GM23338 (cell line): ENCODE results near the gene NUP214. TPM values are rescaled to one million over a fixed set of nuclear protein-coding genes. Genes with fewer than 3 reads are reported as not detected.
"Not testable (repeated sequence)": the region's sequence is repeated elsewhere in the genome, so short reads cannot be mapped to it uniquely, and the experiment has no call there.

Source experiments
- ATAC-seq: fragments of 200-7000 bp; cut with Tn5 transposase; 3 replicates; pipeline ENCODE4 v1.9.1; 2020
- DNase-seq: peaks from one replicate; pipeline ENCODE4 v3.0.0-alpha.2; 2015; ENCODE audit warnings: low spot score
- H2AFZ ChIP-seq: fragments of 200-600 bp; sonication (generic); 2 replicates; pipeline ENCODE4 v1.8.0; 2016; ENCODE audit warnings: antibody characterized with exemption, mild to moderate bottlenecking, moderate library complexity
- H3F3A ChIP-seq: fragments of 200-600 bp; sonication (generic); replicated peaks from 2 replicates; pipeline ENCODE4 v1.8.0; 2017; ENCODE audit warnings: antibody characterized with exemption, mixed run types, low read depth
- H3K27ac ChIP-seq: fragments of 200-600 bp; sonication (generic); 2 replicates; pipeline ENCODE4 v1.6.1; 2016; ENCODE audit warnings: low read depth
- H3K27me3 ChIP-seq: fragments of 200-600 bp; sonication (generic); 2 replicates; pipeline ENCODE4 v1.8.0; 2016; ENCODE audit warnings: mild to moderate bottlenecking, mixed run types, moderate library complexity; ENCODE audit not compliant: insufficient read depth
- H3K36me3 ChIP-seq: fragments of 200-600 bp; sonication (generic); 2 replicates; pipeline ENCODE4 v1.8.0; 2016; ENCODE audit warnings: mild to moderate bottlenecking; ENCODE audit not compliant: insufficient read depth
- H3K4me1 ChIP-seq: fragments of 200-600 bp; sonication (generic); 2 replicates; pipeline ENCODE4 v1.8.0; 2016; ENCODE audit warnings: mild to moderate bottlenecking, moderate library complexity; ENCODE audit not compliant: insufficient read depth
- H3K4me2 ChIP-seq: fragments of 200-600 bp; sonication (generic); 2 replicates; pipeline ENCODE4 v1.7.1; 2017; ENCODE audit warnings: mixed run types
- H3K4me3 ChIP-seq: fragments of 200-600 bp; sonication (generic); 2 replicates; pipeline ENCODE4 v1.6.1; 2016; ENCODE audit warnings: mixed run types
- H3K79me2 ChIP-seq: fragments of 200-600 bp; sonication (generic); replicated peaks from 2 replicates; pipeline ENCODE4 v1.8.0; 2017; ENCODE audit warnings: mild to moderate bottlenecking; ENCODE audit not compliant: insufficient read depth
- H3K9me2 ChIP-seq: fragments of 200-600 bp; sonication (generic); 2 replicates; pipeline ENCODE4 v1.8.0; 2017; ENCODE audit not compliant: insufficient read depth
- H4K20me1 ChIP-seq: fragments of 200-600 bp; sonication (generic); replicated peaks from 2 replicates; pipeline ENCODE4 v1.8.0; 2017; ENCODE audit warnings: mild to moderate bottlenecking; ENCODE audit not compliant: insufficient read depth
- H3K27ac Mint-ChIP-seq: 2 replicates; pipeline ENCODE4 v1.8.0; 2020; ENCODE audit warnings: inconsistent platforms, mild to moderate bottlenecking, moderate library complexity, mixed read lengths
- H3K27me3 Mint-ChIP-seq: 3 replicates; pipeline ENCODE4 v1.8.0; 2022; ENCODE audit warnings: low read depth, mild to moderate bottlenecking, moderate library complexity, mixed read lengths, inconsistent platforms; ENCODE audit not compliant: insufficient read depth, poor library complexity
- H3K36me3 Mint-ChIP-seq: 3 replicates; pipeline ENCODE4 v1.8.0; 2021; ENCODE audit warnings: low read depth, mild to moderate bottlenecking, inconsistent platforms, moderate library complexity, mixed read lengths
- H3K4me1 Mint-ChIP-seq: 3 replicates; pipeline ENCODE4 v1.8.0; 2020; ENCODE audit warnings: mild to moderate bottlenecking, inconsistent platforms, mixed read lengths
- H3K4me3 Mint-ChIP-seq: 3 replicates; pipeline ENCODE4 v1.8.0; 2021; ENCODE audit warnings: moderate library complexity, mild to moderate bottlenecking, inconsistent platforms, mixed read lengths
- H3K9me3 Mint-ChIP-seq: 3 replicates; pipeline ENCODE4 v1.8.0; 2020; ENCODE audit warnings: moderate library complexity, mild to moderate bottlenecking, inconsistent platforms, mixed read lengths
- CREB1 ChIP-seq: fragments of 250-450 bp; sonication (Bioruptor Pico); IDR thresholded peaks from 2 replicates; pipeline ENCODE4 v1.5.0; 2020; ENCODE audit warnings: low read depth, mild to moderate bottlenecking, moderate library complexity
- CTCF ChIP-seq, 2 experiments: fragments of 200-600 bp in 1 of 2; sonication (generic) in 1 of 2; conservative IDR thresholded peaks; 2 replicates each; pipeline versions ENCODE4 v1.5.1 to v1.6.1; 2016 to 2017; ENCODE audit warnings: antibody characterized with exemption in 2 of 2, low read depth in 2 of 2, mild to moderate bottlenecking in 2 of 2, moderate library complexity in 1 of 2
- EZH2phosphoT487 ChIP-seq: fragments of 200-600 bp; sonication (generic); IDR thresholded peaks from one replicate; pipeline ENCODE4 v1.8.1; 2018; ENCODE audit warnings: antibody characterized with exemption; ENCODE audit not compliant: unreplicated experiment
- JUNB ChIP-seq: IDR thresholded peaks from one replicate; pipeline ENCODE4 v1.6.1; 2016; ENCODE audit warnings: antibody characterized with exemption; ENCODE audit not compliant: unreplicated experiment
- NANOG ChIP-seq: IDR thresholded peaks from 2 replicates; pipeline ENCODE4 v1.6.1; 2016; ENCODE audit warnings: antibody characterized with exemption, borderline replicate concordance
- POLR2AphosphoS5 ChIP-seq: IDR thresholded peaks from 2 replicates; pipeline ENCODE4 v1.6.1; 2016; ENCODE audit warnings: antibody characterized with exemption, low read depth
- REST ChIP-seq: IDR thresholded peaks from one replicate; pipeline ENCODE4 v1.6.1; 2018; ENCODE audit warnings: antibody characterized with exemption; ENCODE audit not compliant: unreplicated experiment
- STAT1 ChIP-seq: IDR thresholded peaks from one replicate; pipeline ENCODE4 v1.6.1; 2016; ENCODE audit warnings: antibody characterized with exemption; ENCODE audit not compliant: unreplicated experiment
- ZNF114 ChIP-seq: fragments of 250-450 bp; sonication (Bioruptor Pico); IDR thresholded peaks from 2 replicates; pipeline ENCODE4 v1.5.0; 2020; ENCODE audit warnings: mild to moderate bottlenecking, moderate library complexity
- polyA plus RNA-seq: library from polyadenylated mRNA; unstranded; fragments of >200 nt; fragmentation: Nextera tagmentation; extraction: Ambion mirVana; gene quantifications from 2 replicates; pipeline ENCODE4 v1.2.1, GENCODE V29; 2016
- total RNA-seq: library from RNA; depleted of rRNA; stranded (reverse); fragments of >200 nt; shearing (Covaris generic); gene quantifications from 2 replicates; pipeline ENCODE4 v1.2.3, GENCODE V29; 2014

Gene NUP214
- total and polyA plus RNA-seq, 2 experiments from 2014 or later, result 36.0 to 57.0 TPM

GRCh38 chr9:131188976-131189375, 63.6 kb downstream of the NUP214 start:
- Mint-ChIP-seq H3K4me1 (no peaks in the 10 kb centered on the region), H3K4me3 (no peak overlapping the region), H3K27ac (no peak overlapping the region), H3K27me3 (no peaks in the 10 kb centered on the region), H3K9me3 (no peaks in the 10 kb centered on the region), H3K36me3 (peaks cover 28% of the 10 kb centered on the region; the same call in 2 of the 3 replicates)
- H3K27me3 ChIP-seq, result no peaks in the 10 kb centered on the region
- no peaks in the 10 kb centered on the region for H3K4me1 ChIP-seq
- no peak overlapping the region for H2AFZ ChIP-seq
- DNase-seq (no peak), ATAC-seq (no peak)
- H3K4me3 ChIP-seq, result no peak overlapping the region
- 0 out of 2 replicates have a peak, but pooled peaks cover 4% of the 10 kb centered on the region for H4K20me1 ChIP-seq
- peaks cover 21% of the 10 kb centered on the region; the same call in 1 of the 2 replicates for H3K36me3 ChIP-seq
- H3K79me2 ChIP-seq, result no peaks in the 10 kb centered on the region
- H3F3A ChIP-seq, result no peaks in the 10 kb centered on the region; the same call in 1 of the 2 replicates
- no peaks in the 10 kb centered on the region for H3K9me2 ChIP-seq
- H3K27ac ChIP-seq, result no peak overlapping the region
- TF ChIP-seq CTCF (conservative IDR thresholded peaks at IDR 0.05; ENCODE audit: low read depth in 2 of 2), result no peak
- H3K4me2 ChIP-seq, result no peak overlapping the region

- Mint-ChIP-seq H3K27ac (peak overlapping the region; percentile 39), H3K4me3 (no peak overlapping the region), H3K9me3 (no peaks in the 10 kb centered on the region), H3K27me3 (peaks cover 2% of the 10 kb centered on the region), H3K36me3 (peaks cover 29% of the 10 kb centered on the region; the same call in 2 of the 3 replicates), H3K4me1 (no peaks in the 10 kb centered on the region)
- H3K9me2 ChIP-seq, result no peaks in the 10 kb centered on the region
- DNase-seq (no peak), ATAC-seq (no peak)
- no peak overlapping the region for H3K4me2 ChIP-seq
- H2AFZ ChIP-seq, result no peak overlapping the region
- 0 out of 2 replicates have a peak, but pooled peaks cover 4% of the 10 kb centered on the region for H4K20me1 ChIP-seq
- TF ChIP-seq STAT1 (no peak), ZNF114 (CRISPR knock-in tag) (no peak), POLR2AphosphoS5 (no peak), CREB1 (CRISPR knock-in tag) (no peak), JUNB (no peak), REST (no peak), NANOG (no peak), EZH2phosphoT487 (no peak)
- H3F3A ChIP-seq, result no peaks in the 10 kb centered on the region; the same call in 1 of the 2 replicates
- peaks cover 21% of the 10 kb centered on the region; the same call in 1 of the 2 replicates for H3K36me3 ChIP-seq
- no peaks in the 10 kb centered on the region for H3K79me2 ChIP-seq
- no peak overlapping the region for H3K4me3 ChIP-seq
- no peaks in the 10 kb centered on the region for H3K4me1 ChIP-seq
- H3K27me3 ChIP-seq, result no peaks in the 10 kb centered on the region
- peak overlapping the region; percentile 5; the same call in 1 of the 2 replicates for H3K27ac ChIP-seq
Measured at GRCh38 chr9:131190191-131190590, 64.8 kb downstream of the NUP214 start.

- Histone ChIP-seq H3K36me3 (peaks cover 21% of the 10 kb centered on the region; the same call in 1 of the 2 replicates), H3K27ac (peak overlapping the region; percentile 39; the same call in 1 of the 2 replicates)
- H3K27me3 Mint-ChIP-seq, H3K4me2 ChIP-seq, ATAC-seq, H2AFZ ChIP-seq, H3K4me3 Mint-ChIP-seq, H4K20me1 ChIP-seq, H3F3A ChIP-seq, H3K9me2 ChIP-seq, H3K79me2 ChIP-seq, H3K9me3 Mint-ChIP-seq, H3K4me1 ChIP-seq, H3K4me1 Mint-ChIP-seq, H3K27me3 ChIP-seq, H3K4me3 ChIP-seq, DNase-seq: not testable (repeated sequence)
- Mint-ChIP-seq H3K36me3 (peaks cover 32% of the 10 kb centered on the region; the same call in 2 of the 3 replicates), H3K27ac (peak overlapping the region; percentile 44; the same call in 1 of the 2 replicates)
Measured at GRCh38 chr9:131191032-131191431, 65.6 kb downstream of the NUP214 start.
